Mesenchymal stem cell (in vitro differentiated cells and primary cell): ENCODE measurements around the gene LPP.

Experiments
- DNase-seq: peaks from one replicate; pipeline ENCODE4 v3.0.0-alpha.2; 2013
- H2AFZ ChIP-seq: one replicate; pipeline ENCODE4 v1.6.1; 2013; ENCODE audit warnings: low read depth, mild to moderate bottlenecking, control low read depth, inconsistent platforms, low read length, moderate library complexity
- H2AK5ac ChIP-seq: 2 replicates; pipeline ENCODE4 v1.6.1; 2013; ENCODE audit warnings: low read length, moderate library complexity, mild to moderate bottlenecking, inconsistent platforms; ENCODE audit not compliant: severe bottlenecking
- H2BK120ac ChIP-seq: one replicate; pipeline ENCODE4 v1.6.1; 2013; ENCODE audit warnings: low read depth, mild to moderate bottlenecking, inconsistent platforms, low read length, moderate library complexity
- H2BK12ac ChIP-seq, 2 experiments: one replicate each; pipeline ENCODE4 v1.6.1; 2013; ENCODE audit warnings: inconsistent platforms in 2 of 2, low read length in 2 of 2, mild to moderate bottlenecking in 2 of 2, moderate library complexity in 2 of 2, control low read depth in 1 of 2
- H2BK15ac ChIP-seq: one replicate; pipeline ENCODE4 v1.6.1; 2013; ENCODE audit warnings: mild to moderate bottlenecking, low read depth, inconsistent platforms; ENCODE audit not compliant: poor library complexity, severe bottlenecking
- H2BK5ac ChIP-seq: 2 replicates; pipeline ENCODE4 v1.6.1; 2013; ENCODE audit warnings: low read depth, mild to moderate bottlenecking, low read length, control low read depth, inconsistent platforms; ENCODE audit not compliant: poor library complexity, severe bottlenecking
- H3K14ac ChIP-seq, 2 experiments: one replicate each; pipeline ENCODE4 v1.6.1; 2013; ENCODE audit warnings: inconsistent platforms in 2 of 2, low read length in 2 of 2, control low read depth in 1 of 2, mild to moderate bottlenecking in 1 of 2, moderate library complexity in 1 of 2
- H3K18ac ChIP-seq, 2 experiments: one replicate each; pipeline ENCODE4 v1.6.1; 2013; ENCODE audit warnings: inconsistent platforms in 2 of 2, low read length in 2 of 2, control low read depth in 1 of 2, low read depth in 1 of 2, mild to moderate bottlenecking in 1 of 2
- H3K23ac ChIP-seq, 2 experiments: one replicate each; pipeline ENCODE4 v1.6.1; 2013; ENCODE audit warnings: inconsistent platforms in 2 of 2, low read length in 2 of 2, mild to moderate bottlenecking in 2 of 2, moderate library complexity in 2 of 2, control low read depth in 1 of 2
- H3K27ac ChIP-seq: 2 replicates; pipeline ENCODE4 v1.5.1; 2013; ENCODE audit warnings: mild to moderate bottlenecking, moderate library complexity, low read length, control low read depth, inconsistent platforms; ENCODE audit not compliant: poor library complexity, severe bottlenecking
- H3K27me3 ChIP-seq, 2 experiments: 2 replicates each; pipeline versions ENCODE4 v1.6.1 to v1.7.0; 2013; ENCODE audit warnings: low read length in 2 of 2, mild to moderate bottlenecking in 2 of 2, moderate library complexity in 2 of 2, control low read depth in 1 of 2, inconsistent platforms in 1 of 2; ENCODE audit not compliant: control insufficient read depth in 1 of 2, insufficient read depth in 1 of 2
- H3K36me3 ChIP-seq, 2 experiments: 2 replicates each; pipeline versions ENCODE4 v1.6.1 to v1.7.0; 2013; ENCODE audit warnings: low read length in 2 of 2, control low read depth in 1 of 2, inconsistent platforms in 1 of 2, low read depth in 1 of 2, mild to moderate bottlenecking in 1 of 2; ENCODE audit not compliant: insufficient read depth in 2 of 2, control insufficient read depth in 1 of 2
- H3K4ac ChIP-seq, 2 experiments: one replicate each; pipeline ENCODE4 v1.6.1; 2013; ENCODE audit warnings: inconsistent platforms in 2 of 2, low read length in 2 of 2, mild to moderate bottlenecking in 2 of 2, moderate library complexity in 2 of 2, control low read depth in 1 of 2, low read depth in 1 of 2
- H3K4me1 ChIP-seq: 2 replicates; pipeline ENCODE4 v1.6.1; 2013; ENCODE audit warnings: low read depth, low read length, control low read depth; ENCODE audit not compliant: control insufficient read depth, insufficient read depth
- H3K4me2 ChIP-seq: 2 replicates; pipeline ENCODE4 v1.6.1; 2013; ENCODE audit warnings: low read length, mild to moderate bottlenecking, inconsistent platforms; ENCODE audit not compliant: poor library complexity, severe bottlenecking
- H3K4me3 ChIP-seq, 2 experiments: 2 replicates each; pipeline versions ENCODE4 v1.5.1 to v1.7.0; 2013; ENCODE audit warnings: low read length in 2 of 2, mild to moderate bottlenecking in 2 of 2, control low read depth in 1 of 2, low read depth in 1 of 2; ENCODE audit not compliant: insufficient read depth in 1 of 2
- H3K79me1 ChIP-seq: replicated peaks from 2 replicates; pipeline ENCODE4 v1.6.1; 2013; ENCODE audit warnings: mild to moderate bottlenecking, control low read depth, low read length, inconsistent platforms; ENCODE audit not compliant: poor library complexity, severe bottlenecking
- H3K9ac ChIP-seq: 2 replicates; pipeline ENCODE4 v1.7.0; 2013; ENCODE audit warnings: mild to moderate bottlenecking, low read length, moderate library complexity
- H3K9me3 ChIP-seq: 2 replicates; pipeline ENCODE4 v1.7.0; 2013; ENCODE audit warnings: mild to moderate bottlenecking, low read length; ENCODE audit not compliant: control insufficient read depth
- H4K8ac ChIP-seq: one replicate; pipeline ENCODE4 v1.6.1; 2013; ENCODE audit warnings: inconsistent platforms, mild to moderate bottlenecking, low read length, moderate library complexity
- H4K91ac ChIP-seq: one replicate; pipeline ENCODE4 v1.6.1; 2013; ENCODE audit warnings: mild to moderate bottlenecking, low read length, inconsistent platforms
- WGBS: methylation state at CpG from one replicate; pipeline ENCODE4 v1.1.7; 2013; ENCODE audit warnings: mixed read lengths; 5-methylcytosine and 5-hydroxymethylcytosine counted together

The LPP gene

GRCh38 chr3:188589071-188589470 lies 435.1 kb downstream of the LPP start:
- Histone ChIP-seq H2BK5ac (no peak overlapping the region), H4K91ac (no peak overlapping the region), H3K27me3 (no peaks in the 10 kb centered on the region), H3K4ac (no peak overlapping the region), H3K36me3 (peaks cover 0 to 3% of the 10 kb centered on the region in 2 experiments), H3K79me1 (no peaks in the 10 kb centered on the region), H3K23ac (no peak overlapping the region), H2BK15ac (no peak overlapping the region), H3K4me2 (no peak overlapping the region), H2AFZ (no peak overlapping the region), H3K18ac (no peak overlapping the region), H3K14ac (no peak overlapping the region), H3K27ac (no peak overlapping the region), H4K8ac (no peak overlapping the region), H3K9me3 (no peaks in the 10 kb centered on the region), H2BK12ac (no peak overlapping the region), H3K4me1 (peaks cover 1% of the 10 kb centered on the region), H3K4me3 (no peak overlapping the region), H2BK120ac (no peak overlapping the region), H2AK5ac (no peak overlapping the region), H3K9ac (no peak overlapping the region)
- DNase-seq: no peak
- 100% methylated on average over 1 of the region's 2 CpGs for WGBS

GRCh38 chr3:188589771-188590170 lies 435.8 kb downstream of the LPP start:
- no peak overlapping the region for H2BK15ac ChIP-seq
- no peak overlapping the region for H2BK12ac ChIP-seq
- no peak overlapping the region for H4K8ac ChIP-seq
- H2BK120ac ChIP-seq: no peak overlapping the region
- H3K79me1 ChIP-seq: no peaks in the 10 kb centered on the region
- H3K4me3 ChIP-seq: no peak overlapping the region
- no peak overlapping the region for H3K4ac ChIP-seq
- 90% methylated on average over 2 of the region's 2 CpGs for WGBS
- no peak overlapping the region for H3K18ac ChIP-seq
- no peak overlapping the region for H3K27ac ChIP-seq
- H3K9ac ChIP-seq: no peak overlapping the region
- no peak overlapping the region for H3K23ac ChIP-seq
- H3K9me3 ChIP-seq: no peaks in the 10 kb centered on the region
- no peak for DNase-seq
- peaks cover 0 to 3% of the 10 kb centered on the region in 2 experiments for H3K36me3 ChIP-seq
- H3K4me2 ChIP-seq: no peak overlapping the region
- peaks cover 1% of the 10 kb centered on the region for H3K4me1 ChIP-seq
- H2AK5ac ChIP-seq: no peak overlapping the region
- no peak overlapping the region for H2AFZ ChIP-seq
- no peak overlapping the region for H4K91ac ChIP-seq
- H2BK5ac ChIP-seq: no peak overlapping the region
- no peak overlapping the region for H3K14ac ChIP-seq
- H3K27me3 ChIP-seq: no peaks in the 10 kb centered on the region

GRCh38 chr3:188590557-188590956 lies 436.6 kb downstream of the LPP start:
- Histone ChIP-seq H3K27me3 (no peaks in the 10 kb centered on the region), H3K4me2 (no peak overlapping the region), H3K14ac (no peak overlapping the region), H2BK120ac (no peak overlapping the region), H3K4me3 (no peak overlapping the region), H2AK5ac (no peak overlapping the region), H2BK5ac (no peak overlapping the region), H3K23ac (no peak overlapping the region), H3K36me3 (peaks cover 0 to 3% of the 10 kb centered on the region in 2 experiments), H3K79me1 (peaks cover 2% of the 10 kb centered on the region), H3K27ac (peak overlapping the region; percentile 28), H3K4me1 (peaks cover 3% of the 10 kb centered on the region), H2BK12ac (no peak overlapping the region), H2BK15ac (no peak overlapping the region), H3K4ac (no peak overlapping the region), H3K9me3 (no peaks in the 10 kb centered on the region), H4K8ac (no peak overlapping the region), H4K91ac (no peak overlapping the region), H3K9ac (no peak overlapping the region), H2AFZ (no peak overlapping the region), H3K18ac (no peak overlapping the region)
- DNase-seq: peak; percentile 26

GRCh38 chr3:188594139-188594538 lies 440.2 kb downstream of the LPP start:
- H3K9me3 ChIP-seq: no peaks in the 10 kb centered on the region
- DNase-seq: peak; percentile 83
- WGBS: 0% methylated on average over 2 of the region's 2 CpGs
- H3K4me2 ChIP-seq: no peak overlapping the region
- no peak overlapping the region for H2BK120ac ChIP-seq
- H3K4ac ChIP-seq: no peak overlapping the region
- H2BK5ac ChIP-seq: no peak overlapping the region
- H3K79me1 ChIP-seq: peaks cover 7% of the 10 kb centered on the region
- peak overlapping the region; percentile 39 for H3K9ac ChIP-seq
- H3K4me1 ChIP-seq: peaks cover 3% of the 10 kb centered on the region
- H2BK12ac ChIP-seq: no peak overlapping the region
- no peaks in the 10 kb centered on the region for H3K36me3 ChIP-seq
- H2AK5ac ChIP-seq: no peak overlapping the region
- H2BK15ac ChIP-seq: no peak overlapping the region
- H3K27me3 ChIP-seq: no peaks in the 10 kb centered on the region
- no peak overlapping the region for H4K8ac ChIP-seq
- H2AFZ ChIP-seq: no peak overlapping the region
- H4K91ac ChIP-seq: no peak overlapping the region
- no peak overlapping the region for H3K4me3 ChIP-seq
- H3K23ac ChIP-seq: no peak overlapping the region
- H3K27ac ChIP-seq: peak overlapping the region; percentile 70
- no peak overlapping the region for H3K14ac ChIP-seq
- H3K18ac ChIP-seq: no peak overlapping the region
